GM15510 (cell line): ENCODE data around the gene SULT1A3.
"Not testable (repeated sequence)": the region's sequence is repeated elsewhere in the genome, so short reads cannot be mapped to it uniquely, and the experiment has no call there.

Source experiments
- POLR2A ChIP-seq: IDR thresholded peaks from 3 replicates; pipeline ENCODE4 v1.6.1; 2011; ENCODE audit warnings: borderline replicate concordance; ENCODE audit not compliant: insufficient read length; ENCODE audit errors: extremely low read depth

Gene SULT1A3

DNA sequence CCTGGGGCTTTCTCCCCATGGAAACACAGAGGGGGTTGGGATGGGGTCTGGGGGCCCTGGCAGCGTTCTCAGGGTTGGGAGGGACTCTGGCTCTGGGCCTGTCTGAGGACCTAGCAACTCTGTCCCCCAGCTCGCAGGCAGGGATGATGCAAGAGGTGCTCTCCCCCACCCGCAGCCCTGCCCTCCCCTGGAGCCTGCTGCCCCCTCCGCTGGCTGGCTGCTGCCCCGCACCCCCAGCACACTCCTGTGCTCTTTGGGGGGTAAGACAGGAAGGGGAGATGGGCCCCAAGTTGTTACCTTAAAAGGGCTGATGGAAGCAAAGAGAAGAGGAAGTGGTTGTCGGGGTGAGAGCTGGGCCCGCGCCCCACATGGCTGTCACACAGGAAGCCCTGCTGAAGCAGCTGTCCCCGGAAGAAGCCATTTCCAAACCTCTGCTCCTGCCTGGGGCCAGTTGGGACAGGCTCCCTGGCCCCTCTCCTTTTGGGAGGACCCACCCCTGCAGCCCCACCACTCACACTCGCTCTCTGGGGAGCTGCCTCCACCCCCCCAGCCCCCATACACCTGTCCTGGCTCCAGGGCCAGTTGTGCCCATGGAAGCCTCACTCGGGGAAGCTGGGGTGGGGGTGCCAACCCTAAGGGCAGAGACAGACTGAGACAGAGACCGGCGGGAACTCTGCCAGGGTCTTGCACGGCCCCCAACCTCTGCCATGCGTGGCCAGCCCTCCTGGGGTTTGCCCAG lies 13.2 kb upstream of the SULT1A3 start:
- peak; percentile 54 for TF ChIP-seq POLR2A

DNA sequence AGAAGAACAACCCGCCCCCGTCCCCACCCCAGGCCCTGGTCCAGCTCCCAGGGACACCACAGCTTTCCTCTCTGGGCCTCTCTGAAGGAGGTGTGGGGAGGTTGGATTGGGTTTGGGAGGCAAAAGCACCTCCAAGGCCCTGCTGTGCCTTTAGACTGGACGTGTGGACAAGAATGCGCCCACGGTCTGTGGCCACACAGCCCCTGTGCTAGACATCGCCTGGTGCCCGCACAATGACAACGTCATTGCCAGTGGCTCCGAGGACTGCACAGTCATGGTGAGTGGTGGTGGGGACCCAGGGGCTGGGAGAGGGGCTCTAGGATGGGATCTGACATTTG lies 12.6 kb upstream of the SULT1A3 start:
- TF ChIP-seq POLR2A = no peak

DNA sequence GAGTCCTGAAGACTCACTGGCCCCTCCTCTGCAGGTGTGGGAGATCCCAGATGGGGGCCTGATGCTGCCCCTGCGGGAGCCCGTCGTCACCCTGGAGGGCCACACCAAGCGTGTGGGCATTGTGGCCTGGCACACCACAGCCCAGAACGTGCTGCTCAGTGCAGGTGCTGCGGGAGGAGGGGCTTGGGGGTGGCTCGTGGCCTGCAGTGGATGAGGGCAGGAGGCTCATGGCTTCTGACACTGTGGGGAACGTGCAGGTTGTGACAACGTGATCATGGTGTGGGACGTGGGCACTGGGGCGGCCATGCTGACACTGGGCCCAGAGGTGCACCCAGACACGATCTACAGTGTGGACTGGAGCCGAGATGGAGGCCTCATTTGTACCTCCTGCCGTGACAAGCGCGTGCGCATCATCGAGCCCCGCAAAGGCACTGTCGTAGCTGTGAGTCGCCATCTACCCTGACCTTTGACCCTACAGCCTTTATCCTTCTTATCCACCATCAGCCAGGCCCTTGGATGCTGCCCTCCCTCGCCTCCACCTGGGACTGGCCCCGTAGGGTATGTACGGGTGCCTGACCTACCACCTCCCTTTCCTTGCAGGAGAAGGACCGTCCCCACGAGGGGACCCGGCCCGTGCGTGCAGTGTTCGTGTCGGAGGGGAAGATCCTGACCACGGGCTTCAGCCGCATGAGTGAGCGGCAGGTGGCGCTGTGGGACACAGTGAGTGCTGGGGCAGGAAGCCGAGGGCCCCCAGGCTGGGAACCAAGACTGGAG lies 12.1 kb upstream of the SULT1A3 start:
- peak; percentile 30 for TF ChIP-seq POLR2A

DNA sequence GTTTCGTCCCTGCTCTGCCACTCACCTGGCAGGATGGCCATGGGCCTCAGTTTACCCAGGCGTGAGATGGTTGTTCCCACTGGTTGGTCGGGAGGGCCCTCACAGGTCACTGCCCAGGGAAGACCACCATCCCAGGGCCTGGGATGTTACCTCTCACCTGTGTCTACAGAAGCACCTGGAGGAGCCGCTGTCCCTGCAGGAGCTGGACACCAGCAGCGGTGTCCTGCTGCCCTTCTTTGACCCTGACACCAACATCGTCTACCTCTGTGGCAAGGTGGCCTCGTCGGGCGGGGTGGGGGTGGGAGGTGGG lies 11.5 kb upstream of the SULT1A3 start:
- peak; percentile 13 for TF ChIP-seq POLR2A

DNA sequence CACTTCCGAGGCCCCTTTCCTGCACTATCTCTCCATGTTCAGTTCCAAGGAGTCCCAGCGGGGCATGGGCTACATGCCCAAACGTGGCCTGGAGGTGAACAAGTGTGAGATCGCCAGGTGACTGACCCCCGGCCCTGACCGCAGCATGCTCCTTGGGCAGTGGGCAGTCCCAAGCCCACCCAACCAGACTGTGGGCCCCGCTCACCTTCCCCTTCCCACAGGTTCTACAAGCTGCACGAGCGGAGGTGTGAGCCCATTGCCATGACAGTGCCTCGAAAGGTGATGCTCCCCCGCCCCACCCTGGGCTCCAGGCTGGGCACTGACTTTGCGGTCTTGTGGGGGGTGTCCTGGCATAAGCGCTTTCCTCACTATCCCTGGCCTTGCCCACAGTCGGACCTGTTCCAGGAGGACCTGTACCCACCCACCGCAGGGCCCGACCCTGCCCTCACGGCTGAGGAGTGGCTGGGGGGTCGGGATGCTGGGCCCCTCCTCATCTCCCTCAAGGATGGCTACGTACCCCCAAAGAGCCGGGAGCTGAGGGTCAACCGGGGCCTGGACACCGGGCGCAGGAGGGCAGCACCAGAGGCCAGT lies 11.0 kb upstream of the SULT1A3 start:
- peak; percentile 2 for TF ChIP-seq POLR2A

DNA sequence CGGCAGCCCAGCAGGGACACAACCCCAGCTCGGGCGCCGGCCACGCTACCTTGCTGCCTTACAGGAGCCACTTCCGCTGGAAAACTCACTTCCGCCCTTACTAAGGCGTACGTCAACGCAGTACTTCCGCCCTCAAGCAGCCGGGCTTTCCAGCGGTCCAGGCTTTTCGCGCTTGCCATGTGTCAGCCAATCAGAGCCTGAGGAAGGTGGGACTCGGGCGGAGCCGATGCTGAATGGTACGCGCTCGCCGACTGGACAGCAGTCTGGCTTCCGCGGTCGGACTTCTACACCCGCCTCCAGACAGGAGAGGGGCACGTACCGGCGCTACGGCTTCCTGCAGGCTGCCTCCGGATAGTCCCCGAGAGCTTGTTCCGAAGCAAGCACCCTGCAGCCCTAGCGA lies 5.4 kb upstream of the SULT1A3 start, which contains the start of the genes BOLA2B and SLX1A:
Gene BOLA2B (minus strand): TSS at position 52 of the 400 bp plus-strand sequence. CDS start 71 bp downstream, outside the sequence.
Gene SLX1A (plus strand): TSS at position 261 of the 400 bp plus-strand sequence. CDS start 210 bp downstream, outside the sequence.
- TF ChIP-seq POLR2A = not testable (repeated sequence)

DNA sequence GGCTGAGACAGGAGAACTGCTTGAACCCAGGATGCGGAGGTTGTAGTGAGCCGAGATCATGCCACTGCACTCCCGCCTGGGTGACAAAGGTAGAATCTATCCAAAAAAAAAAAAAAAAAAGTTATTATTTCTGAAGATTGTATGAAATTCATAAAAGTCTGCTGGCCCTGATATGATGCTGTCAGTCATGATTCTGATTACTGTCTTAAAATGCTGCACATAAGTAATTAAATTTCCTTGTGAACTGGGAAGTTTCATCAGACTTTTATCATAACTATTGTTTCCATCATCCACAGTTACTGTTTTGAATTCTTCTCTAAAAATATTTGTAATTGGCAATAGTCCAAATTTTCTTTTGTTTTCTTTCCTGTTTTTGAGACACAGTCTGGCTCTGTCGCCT lies 49.3 kb downstream of the SULT1A3 start, which contains the start of gene NPIPB13:
Gene NPIPB13 (minus strand): TSS at position 101 of the 400 bp plus-strand sequence. CDS start 2,906 bp downstream, outside the sequence.
- not testable (repeated sequence) for TF ChIP-seq POLR2A
